ENCODE data around the gene ESRRG.

DNA sequence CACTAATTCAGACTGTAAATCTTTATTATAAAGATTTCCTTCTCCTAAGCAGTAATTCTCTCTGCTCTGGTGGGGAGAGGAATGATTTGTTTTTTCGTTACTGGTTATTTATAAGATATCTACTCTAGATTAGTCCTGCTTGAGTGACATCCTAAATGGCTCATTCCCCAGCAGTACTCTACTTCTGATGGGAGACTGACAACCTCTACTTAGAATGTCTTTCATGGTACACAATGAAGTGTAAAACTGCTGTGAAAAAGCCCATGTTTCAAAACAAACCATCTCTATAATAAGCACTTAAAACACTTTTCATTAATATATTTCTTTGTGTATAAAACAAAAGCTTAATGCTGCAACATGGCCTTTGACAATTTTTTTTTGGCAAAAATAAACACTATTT is 33.9 kb upstream of the ESRRG start:
- TF ChIP-seq, protein P1, sequence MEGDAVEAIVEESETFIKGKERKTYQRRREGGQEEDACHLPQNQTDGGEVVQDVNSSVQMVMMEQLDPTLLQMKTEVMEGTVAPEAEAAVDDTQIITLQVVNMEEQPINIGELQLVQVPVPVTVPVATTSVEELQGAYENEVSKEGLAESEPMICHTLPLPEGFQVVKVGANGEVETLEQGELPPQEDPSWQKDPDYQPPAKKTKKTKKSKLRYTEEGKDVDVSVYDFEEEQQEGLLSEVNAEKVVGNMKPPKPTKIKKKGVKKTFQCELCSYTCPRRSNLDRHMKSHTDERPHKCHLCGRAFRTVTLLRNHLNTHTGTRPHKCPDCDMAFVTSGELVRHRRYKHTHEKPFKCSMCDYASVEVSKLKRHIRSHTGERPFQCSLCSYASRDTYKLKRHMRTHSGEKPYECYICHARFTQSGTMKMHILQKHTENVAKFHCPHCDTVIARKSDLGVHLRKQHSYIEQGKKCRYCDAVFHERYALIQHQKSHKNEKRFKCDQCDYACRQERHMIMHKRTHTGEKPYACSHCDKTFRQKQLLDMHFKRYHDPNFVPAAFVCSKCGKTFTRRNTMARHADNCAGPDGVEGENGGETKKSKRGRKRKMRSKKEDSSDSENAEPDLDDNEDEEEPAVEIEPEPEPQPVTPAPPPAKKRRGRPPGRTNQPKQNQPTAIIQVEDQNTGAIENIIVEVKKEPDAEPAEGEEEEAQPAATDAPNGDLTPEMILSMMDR (IDR thresholded peaks at IDR 0.05) = no peak
- TF ChIP-seq POLR2A (IDR thresholded peaks at IDR 0.05) = no peak
